ENCODE results near the gene DCLK2.

DCLK2 gene

GRCh38 chr4:150044517-150044916 is 33.7 kb upstream of the DCLK2 start:
- no peak overlapping the region for H3K27ac ChIP-seq (ENCODE audit: low read length)
- H3K9ac ChIP-seq (ENCODE audit: low read length), result no peak overlapping the region
- no peaks in the 10 kb centered on the region for H3K36me3 ChIP-seq (replicated peaks; ENCODE audit: low read depth, low read length)
- H3K4me1 ChIP-seq (ENCODE audit: low read length), result peaks cover 20% of the 10 kb centered on the region
- no peak overlapping the region for H3K4me3 ChIP-seq (ENCODE audit: low read length)
- no peak for TF ChIP-seq EZH2phosphoT487 (IDR thresholded peaks at IDR 0.05; ENCODE audit: low read depth)
- TF ChIP-seq CTCF (IDR thresholded peaks at IDR 0.05; ENCODE audit: low read depth, low read length), result no peak
- H3K9me3 ChIP-seq (ENCODE audit: insufficient read depth, low read length), result no peaks in the 10 kb centered on the region
- no peak overlapping the region for H3K4me2 ChIP-seq (ENCODE audit: low read length)
- no peaks in the 10 kb centered on the region for H3K79me2 ChIP-seq (ENCODE audit: low read length)
- H2AFZ ChIP-seq (ENCODE audit: low read depth, low read length), result no peak overlapping the region
- no peaks in the 10 kb centered on the region for H3K27me3 ChIP-seq (ENCODE audit: low read depth, low read length)
- no peaks in the 10 kb centered on the region for H4K20me1 ChIP-seq (ENCODE audit: insufficient read depth, low read length)

- Histone ChIP-seq H3K4me2 (ENCODE audit: low read length) (no peak overlapping the region), H3K4me1 (ENCODE audit: low read length) (peaks cover 11% of the 10 kb centered on the region), H3K27ac (ENCODE audit: low read length) (no peak overlapping the region), H3K4me3 (ENCODE audit: low read length) (no peak overlapping the region), H3K36me3 (replicated peaks; ENCODE audit: low read depth, low read length) (no peaks in the 10 kb centered on the region), H3K79me2 (ENCODE audit: low read length) (no peaks in the 10 kb centered on the region), H3K9ac (ENCODE audit: low read length) (no peak overlapping the region), H4K20me1 (ENCODE audit: insufficient read depth, low read length) (no peaks in the 10 kb centered on the region), H2AFZ (ENCODE audit: low read depth, low read length) (no peak overlapping the region), H3K27me3 (ENCODE audit: low read depth, low read length) (no peaks in the 10 kb centered on the region), H3K9me3 (ENCODE audit: insufficient read depth, low read length) (no peaks in the 10 kb centered on the region)
- TF ChIP-seq EZH2phosphoT487 (IDR thresholded peaks at IDR 0.05; ENCODE audit: low read depth), result no peak
- no peak for TF ChIP-seq CTCF (IDR thresholded peaks at IDR 0.05; ENCODE audit: low read depth, low read length)
Measured at GRCh38 chr4:150045410-150045809, 32.8 kb upstream of the DCLK2 start.

GRCh38 chr4:150046728-150047217 is 31.5 kb upstream of the DCLK2 start:
- Histone ChIP-seq H3K9ac (ENCODE audit: low read length) (no peak overlapping the region), H3K27me3 (ENCODE audit: low read depth, low read length) (no peaks in the 10 kb centered on the region), H4K20me1 (ENCODE audit: insufficient read depth, low read length) (no peaks in the 10 kb centered on the region), H3K4me3 (ENCODE audit: low read length) (no peak overlapping the region), H3K4me2 (ENCODE audit: low read length) (no peak overlapping the region), H3K27ac (ENCODE audit: low read length) (no peak overlapping the region), H3K36me3 (replicated peaks; ENCODE audit: low read depth, low read length) (no peaks in the 10 kb centered on the region), H2AFZ (ENCODE audit: low read depth, low read length) (no peak overlapping the region), H3K4me1 (ENCODE audit: low read length) (peaks cover 6% of the 10 kb centered on the region; the same call in 1 of the 2 replicates), H3K9me3 (ENCODE audit: insufficient read depth, low read length) (no peaks in the 10 kb centered on the region), H3K79me2 (ENCODE audit: low read length) (no peaks in the 10 kb centered on the region)
- TF ChIP-seq CTCF (IDR thresholded peaks at IDR 0.05; ENCODE audit: low read depth, low read length) (no peak), EZH2phosphoT487 (IDR thresholded peaks at IDR 0.05; ENCODE audit: low read depth) (no peak)

- Histone ChIP-seq H3K4me2 (ENCODE audit: low read length) (no peak overlapping the region), H4K20me1 (ENCODE audit: insufficient read depth, low read length) (no peaks in the 10 kb centered on the region), H2AFZ (ENCODE audit: low read depth, low read length) (no peak overlapping the region), H3K27ac (ENCODE audit: low read length) (no peak overlapping the region), H3K27me3 (ENCODE audit: low read depth, low read length) (no peaks in the 10 kb centered on the region), H3K9me3 (ENCODE audit: insufficient read depth, low read length) (no peaks in the 10 kb centered on the region), H3K9ac (ENCODE audit: low read length) (no peak overlapping the region), H3K79me2 (ENCODE audit: low read length) (no peaks in the 10 kb centered on the region), H3K4me1 (ENCODE audit: low read length) (peaks cover 7% of the 10 kb centered on the region; the same call in 1 of the 2 replicates), H3K4me3 (ENCODE audit: low read length) (no peak overlapping the region), H3K36me3 (replicated peaks; ENCODE audit: low read depth, low read length) (no peaks in the 10 kb centered on the region)
- no peak for TF ChIP-seq CTCF (IDR thresholded peaks at IDR 0.05; ENCODE audit: low read depth, low read length)
- TF ChIP-seq EZH2phosphoT487 (IDR thresholded peaks at IDR 0.05; ENCODE audit: low read depth), result no peak
Measured at GRCh38 chr4:150047546-150047945, 30.7 kb upstream of the DCLK2 start.

Measured in OCI-LY3 (cell line).